Endothelial cell (in vitro differentiated cells): ENCODE results near the gene SLC18A3. TPM values are rescaled to one million over a fixed set of nuclear protein-coding genes. Genes with fewer than 3 reads are reported as not detected.
A peak's percentile ranks its signal among the peaks of the same experiment; 100 is the strongest.

Source experiments
- DNase-seq: peaks from one replicate; pipeline ENCODE4 v3.0.0; 2021; ENCODE audit warnings: low spot score
- H3K27ac Mint-ChIP-seq: one replicate; pipeline ENCODE4 v1.8.0; 2021; ENCODE audit warnings: mixed read lengths, inconsistent platforms; ENCODE audit not compliant: unreplicated experiment
- H3K27me3 Mint-ChIP-seq: one replicate; pipeline ENCODE4 v1.8.0; 2021; ENCODE audit warnings: mild to moderate bottlenecking, moderate library complexity, mixed read lengths, inconsistent platforms; ENCODE audit not compliant: unreplicated experiment
- H3K36me3 Mint-ChIP-seq: one replicate; pipeline ENCODE4 v1.8.0; 2021; ENCODE audit warnings: mild to moderate bottlenecking, low read depth, mixed read lengths, inconsistent platforms; ENCODE audit not compliant: unreplicated experiment
- H3K4me1 Mint-ChIP-seq: one replicate; pipeline ENCODE4 v1.8.0; 2021; ENCODE audit warnings: mild to moderate bottlenecking, mixed read lengths, inconsistent platforms; ENCODE audit not compliant: unreplicated experiment
- H3K4me3 Mint-ChIP-seq: one replicate; pipeline ENCODE4 v1.8.0; 2021; ENCODE audit warnings: mild to moderate bottlenecking, mixed read lengths, inconsistent platforms; ENCODE audit not compliant: unreplicated experiment
- H3K9me3 Mint-ChIP-seq: one replicate; pipeline ENCODE4 v1.8.0; 2021; ENCODE audit warnings: mixed read lengths, inconsistent platforms; ENCODE audit not compliant: unreplicated experiment
- CTCF ChIP-seq: fragments of 200-600 bp; sonication (generic); IDR thresholded peaks from one replicate; pipeline ENCODE4 v1.5.0; 2021; ENCODE audit warnings: antibody characterized with exemption; ENCODE audit not compliant: unreplicated experiment
- total RNA-seq: library from RNA; stranded (reverse); fragmentation: NEBNext Ultra II Directional; extraction: Animal tissue kit (Norgen Biotek cat#: 25700); gene quantifications from one replicate; pipeline ENCODE4 v1.2.1, GENCODE V29; 2021; ENCODE audit not compliant: unreplicated experiment

Gene SLC18A3
- total RNA-seq, 1 donor from 2014 or later: 0.72 TPM

- peaks cover 26% of the 10 kb centered on the region for H3K4me1 Mint-ChIP-seq
- no peak overlapping the region for H3K4me3 Mint-ChIP-seq
- H3K36me3 Mint-ChIP-seq: no peaks in the 10 kb centered on the region
- peak; percentile 78 for DNase-seq
- H3K27ac Mint-ChIP-seq: no peak overlapping the region
- H3K27me3 Mint-ChIP-seq: peaks cover 7% of the 10 kb centered on the region
- no peaks in the 10 kb centered on the region for H3K9me3 Mint-ChIP-seq
- TF ChIP-seq CTCF: peak; percentile 88
Observed at GRCh38 chr10:49592726-49593563, 17.2 kb upstream of the SLC18A3 start.

- Mint-ChIP-seq H3K36me3 (no peaks in the 10 kb centered on the region), H3K4me3 (no peak overlapping the region), H3K4me1 (peaks cover 26% of the 10 kb centered on the region), H3K27me3 (peaks cover 7% of the 10 kb centered on the region), H3K27ac (no peak overlapping the region), H3K9me3 (no peaks in the 10 kb centered on the region)
- DNase-seq: no peak
- no peak for TF ChIP-seq CTCF
Observed at GRCh38 chr10:49593564-49593875, 16.6 kb upstream of the SLC18A3 start.

- H3K4me3 Mint-ChIP-seq: no peak overlapping the region
- DNase-seq: no peak
- TF ChIP-seq CTCF: no peak
- H3K4me1 Mint-ChIP-seq: peaks cover 26% of the 10 kb centered on the region
- no peaks in the 10 kb centered on the region for H3K9me3 Mint-ChIP-seq
- no peak overlapping the region for H3K27ac Mint-ChIP-seq
- H3K36me3 Mint-ChIP-seq: no peaks in the 10 kb centered on the region
- H3K27me3 Mint-ChIP-seq: peaks cover 7% of the 10 kb centered on the region
Observed at GRCh38 chr10:49593998-49594397, 16.1 kb upstream of the SLC18A3 start.

- peak; percentile 76 for TF ChIP-seq CTCF
- DNase-seq: peak; percentile 79
- Mint-ChIP-seq H3K27ac (no peak overlapping the region), H3K4me1 (peaks cover 26% of the 10 kb centered on the region), H3K4me3 (no peak overlapping the region), H3K36me3 (no peaks in the 10 kb centered on the region), H3K27me3 (peaks cover 7% of the 10 kb centered on the region), H3K9me3 (no peaks in the 10 kb centered on the region)
Observed at GRCh38 chr10:49594594-49594993, 15.5 kb upstream of the SLC18A3 start.

GRCh38 chr10:49595003-49595712 lies 15.0 kb upstream of the SLC18A3 start:
- H3K27me3 Mint-ChIP-seq: peaks cover 7% of the 10 kb centered on the region
- no peak overlapping the region for H3K27ac Mint-ChIP-seq
- H3K4me1 Mint-ChIP-seq: peaks cover 26% of the 10 kb centered on the region
- H3K4me3 Mint-ChIP-seq: no peak overlapping the region
- DNase-seq: no peak
- no peak for TF ChIP-seq CTCF
- no peaks in the 10 kb centered on the region for H3K36me3 Mint-ChIP-seq
- H3K9me3 Mint-ChIP-seq: no peaks in the 10 kb centered on the region
